ENCODE measurements around the gene ZYX.

- no peak for TF ChIP-seq CTCF (IDR thresholded peaks at IDR 0.05)
- no peak for TF ChIP-seq POLR2A (IDR thresholded peaks at IDR 0.05)
- no peak for TF ChIP-seq POLR2AphosphoS5 (IDR thresholded peaks at IDR 0.05)
These were observed 52.6 kb downstream of the ZYX start for GRCh38 chr7:143433759-143434158.
